Measurements from ENCODE around the gene SPAG5. TPM values are rescaled to one million over a fixed set of nuclear protein-coding genes. Genes with fewer than 3 reads are reported as not detected.

Gene SPAG5
- total RNA-seq, 4 donors from 2014 or later = 5.7 to 13.5 (median 7.0) TPM

DNA sequence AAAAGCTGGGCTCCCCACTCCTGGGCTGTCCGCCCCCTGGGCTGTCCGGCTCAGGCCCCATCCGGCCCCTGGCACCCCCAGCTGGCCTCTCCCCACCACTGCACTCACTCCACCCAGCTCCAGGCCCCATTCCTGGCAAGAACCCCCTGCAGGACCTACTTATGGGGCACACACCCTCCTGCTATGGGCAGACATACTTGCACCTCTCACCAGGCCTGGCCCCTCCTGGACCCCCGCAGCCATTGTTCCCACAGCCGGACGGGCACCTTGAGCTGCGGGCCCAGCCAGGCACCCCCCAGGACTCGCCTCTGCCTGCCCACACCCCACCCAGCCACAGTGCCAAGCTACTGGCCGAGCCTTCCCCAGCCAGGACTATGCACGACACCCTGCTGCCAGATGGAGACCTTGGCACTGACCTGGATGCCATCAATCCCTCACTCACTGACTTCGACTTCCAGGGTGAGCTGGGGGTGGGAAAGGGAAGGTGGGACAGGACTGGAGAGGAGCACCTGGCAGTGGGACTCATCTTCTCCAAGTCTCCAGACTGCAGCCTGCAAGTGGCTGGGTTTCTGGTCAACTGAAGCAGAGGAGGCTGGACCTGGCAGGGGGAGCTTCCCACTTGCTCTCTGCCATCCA is 64.0 kb downstream of the SPAG5 start:
- Histone ChIP-seq H3K36me3 (no peaks in the 10 kb centered on the region), H3K4me3 (no peak overlapping the region), H3K27me3 (no peaks in the 10 kb centered on the region), H3K9me3 (no peaks in the 10 kb centered on the region), H3K27ac (no peak overlapping the region), H3K4me1 (peaks cover 39% of the 10 kb centered on the region)
- 91% methylated on average over 9 of the region's 11 CpGs for WGBS
- no peak for TF ChIP-seq EP300 (IDR thresholded peaks at IDR 0.05)
- no peak for TF ChIP-seq POLR2AphosphoS5 (IDR thresholded peaks at IDR 0.05)
- no peak for TF ChIP-seq POLR2A (IDR thresholded peaks at IDR 0.05)
- TF ChIP-seq, protein P1, sequence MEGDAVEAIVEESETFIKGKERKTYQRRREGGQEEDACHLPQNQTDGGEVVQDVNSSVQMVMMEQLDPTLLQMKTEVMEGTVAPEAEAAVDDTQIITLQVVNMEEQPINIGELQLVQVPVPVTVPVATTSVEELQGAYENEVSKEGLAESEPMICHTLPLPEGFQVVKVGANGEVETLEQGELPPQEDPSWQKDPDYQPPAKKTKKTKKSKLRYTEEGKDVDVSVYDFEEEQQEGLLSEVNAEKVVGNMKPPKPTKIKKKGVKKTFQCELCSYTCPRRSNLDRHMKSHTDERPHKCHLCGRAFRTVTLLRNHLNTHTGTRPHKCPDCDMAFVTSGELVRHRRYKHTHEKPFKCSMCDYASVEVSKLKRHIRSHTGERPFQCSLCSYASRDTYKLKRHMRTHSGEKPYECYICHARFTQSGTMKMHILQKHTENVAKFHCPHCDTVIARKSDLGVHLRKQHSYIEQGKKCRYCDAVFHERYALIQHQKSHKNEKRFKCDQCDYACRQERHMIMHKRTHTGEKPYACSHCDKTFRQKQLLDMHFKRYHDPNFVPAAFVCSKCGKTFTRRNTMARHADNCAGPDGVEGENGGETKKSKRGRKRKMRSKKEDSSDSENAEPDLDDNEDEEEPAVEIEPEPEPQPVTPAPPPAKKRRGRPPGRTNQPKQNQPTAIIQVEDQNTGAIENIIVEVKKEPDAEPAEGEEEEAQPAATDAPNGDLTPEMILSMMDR (IDR thresholded peaks at IDR 0.05) = no peak
- no peak for DNase-seq (ENCODE audit: low spot score in 2 of 2)

DNA sequence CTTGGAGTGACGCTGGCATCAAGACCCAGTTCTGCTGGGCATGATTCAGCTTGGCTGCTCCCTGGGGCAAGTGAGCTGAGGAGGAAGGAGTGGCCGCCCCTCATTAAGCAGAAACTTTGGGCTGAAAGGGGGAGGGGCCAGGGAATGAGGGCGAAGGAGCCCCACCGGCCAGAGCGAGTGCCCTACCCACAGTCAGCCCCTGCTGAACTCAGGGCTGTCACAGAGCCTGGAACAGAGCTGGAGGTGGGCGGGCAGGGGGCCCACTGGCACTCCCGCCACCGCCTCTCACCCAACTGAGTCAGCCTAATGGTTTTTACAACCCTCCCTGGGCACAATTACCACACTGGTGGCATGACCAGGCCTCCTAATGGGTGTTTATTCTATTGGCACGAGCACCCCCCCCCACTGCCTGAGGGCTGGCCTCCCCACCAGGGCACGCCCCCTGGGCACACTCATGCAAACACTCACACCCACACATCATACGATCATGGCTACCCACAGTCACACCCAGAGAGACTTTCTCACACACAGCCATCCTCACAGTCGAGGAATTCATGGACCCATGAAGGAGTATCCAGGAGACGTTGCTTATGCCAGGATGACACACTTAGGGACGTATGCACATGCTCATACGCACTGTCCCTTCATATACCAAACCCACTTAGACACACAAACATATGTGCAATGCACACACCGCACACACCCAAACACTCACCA is 65.6 kb downstream of the SPAG5 start:
- peak overlapping the region; percentile 58 for H3K27ac ChIP-seq

DNA sequence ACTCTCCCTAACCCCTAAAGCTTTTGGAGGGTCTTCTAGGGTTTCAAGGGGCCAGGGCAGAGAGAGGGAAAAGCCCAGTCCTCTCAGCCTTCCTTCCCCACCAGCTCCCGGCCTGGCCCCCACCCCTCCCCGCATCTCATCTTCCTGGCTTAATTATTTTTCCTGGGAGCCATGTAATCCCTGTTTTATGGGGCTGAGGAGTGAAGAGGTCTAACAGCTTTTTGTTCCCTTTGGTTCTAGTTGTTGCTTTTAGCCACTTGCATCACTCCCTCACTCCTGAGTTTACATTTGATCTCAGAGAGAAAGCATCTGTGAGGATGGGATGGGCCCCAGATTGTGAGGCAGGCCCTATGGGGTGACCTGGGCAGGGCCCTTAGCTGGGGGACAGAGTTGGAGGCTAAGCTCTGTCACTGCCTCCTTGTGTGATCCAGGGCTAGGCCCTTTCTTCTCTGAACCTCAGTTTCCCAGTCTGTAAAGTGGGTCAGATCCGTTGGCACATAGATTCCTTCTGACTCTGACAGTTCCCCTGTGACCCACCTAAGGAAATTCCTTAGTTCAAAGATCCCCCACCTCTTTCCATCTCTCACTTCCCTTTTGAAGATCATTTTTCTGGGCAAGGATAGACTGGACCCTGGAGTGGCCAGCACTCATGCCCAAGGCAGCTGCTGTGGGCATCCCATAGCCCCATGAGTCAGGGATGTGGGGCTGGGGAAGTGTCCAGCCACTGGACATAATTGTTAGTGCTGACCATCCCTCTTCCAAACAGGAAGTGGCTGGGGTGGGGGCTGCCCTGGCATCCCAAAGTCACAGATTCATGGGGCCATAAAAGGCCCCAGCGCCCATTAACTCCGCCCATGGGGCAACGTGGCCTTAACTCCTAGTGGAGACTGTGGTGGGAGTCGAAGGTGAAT is 66.5 kb downstream of the SPAG5 start:
- 61% methylated on average over 7 of the region's 7 CpGs for WGBS

More for the DNA sequence above, 65.6 kb downstream of the SPAG5 start:
- 41% methylated on average over 12 of the region's 16 CpGs for WGBS
- Histone ChIP-seq H3K36me3 (no peaks in the 10 kb centered on the region), H3K4me3 (no peak overlapping the region), H3K9me3 (no peaks in the 10 kb centered on the region), H3K4me1 (peaks cover 44% of the 10 kb centered on the region), H3K27me3 (no peaks in the 10 kb centered on the region)
- no peak for TF ChIP-seq POLR2AphosphoS5 (IDR thresholded peaks at IDR 0.05)
- no peak for TF ChIP-seq POLR2A (IDR thresholded peaks at IDR 0.05)
- no peak for TF ChIP-seq EP300 (IDR thresholded peaks at IDR 0.05)
- TF ChIP-seq, protein P1 (IDR thresholded peaks at IDR 0.05) = no peak
- DNase-seq (ENCODE audit: low spot score in 2 of 2) = no peak

DNA sequence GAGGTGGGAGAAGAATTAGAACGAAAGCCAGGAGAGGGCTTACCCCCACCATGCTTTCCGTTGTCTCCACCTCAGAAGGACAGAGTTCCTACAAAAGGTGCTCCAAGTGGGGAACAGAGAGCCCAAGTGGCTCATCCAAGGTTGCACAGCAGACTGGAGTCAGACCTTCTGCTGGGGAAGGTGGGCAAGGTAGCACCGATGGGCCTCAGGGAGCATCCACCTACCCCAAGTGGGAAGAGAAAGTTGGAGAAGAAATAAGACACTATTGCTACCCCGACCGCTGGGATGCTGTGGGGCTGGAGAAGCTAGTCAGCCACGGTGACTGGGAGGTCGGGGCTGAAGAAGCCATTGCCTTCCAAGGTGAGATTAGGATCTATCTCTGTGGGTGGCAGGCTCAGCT is 67.9 kb downstream of the SPAG5 start:
- Histone ChIP-seq H3K4me3 (no peak overlapping the region), H3K4me1 (peaks cover 64% of the 10 kb centered on the region), H3K27me3 (no peaks in the 10 kb centered on the region), H3K36me3 (no peaks in the 10 kb centered on the region), H3K27ac (no peak overlapping the region), H3K9me3 (no peaks in the 10 kb centered on the region)
- 58% methylated on average over 7 of the region's 7 CpGs for WGBS
- no peak for DNase-seq (ENCODE audit: low spot score in 2 of 2)
- TF ChIP-seq POLR2AphosphoS5 (IDR thresholded peaks at IDR 0.05) (no peak), EP300 (IDR thresholded peaks at IDR 0.05) (no peak), POLR2A (IDR thresholded peaks at IDR 0.05) (no peak)
- TF ChIP-seq, protein P1 (IDR thresholded peaks at IDR 0.05) = no peak

More for the DNA sequence above, 66.5 kb downstream of the SPAG5 start:
- Histone ChIP-seq H3K9me3 (no peaks in the 10 kb centered on the region), H3K4me3 (no peak overlapping the region), H3K27ac (peak overlapping the region; percentile 58), H3K27me3 (no peaks in the 10 kb centered on the region), H3K4me1 (peaks cover 52% of the 10 kb centered on the region), H3K36me3 (no peaks in the 10 kb centered on the region)
- no peak for DNase-seq (ENCODE audit: low spot score in 2 of 2)
- TF ChIP-seq POLR2AphosphoS5 (IDR thresholded peaks at IDR 0.05) (no peak), POLR2A (IDR thresholded peaks at IDR 0.05) (no peak), EP300 (IDR thresholded peaks at IDR 0.05) (no peak)
- TF ChIP-seq, protein P1 (IDR thresholded peaks at IDR 0.05) = no peak

All from suprapubic skin (tissue), 4 donors.